NCI-H2227 (cell line): ENCODE data around the gene ITIH5.

Experiments used
- DNase-seq: peaks from one replicate; lab custom pipeline; 2025; ENCODE audit not compliant: unreplicated experiment; lab: John Stamatoyannopoulos, UW

Gene ITIH5

DNA sequence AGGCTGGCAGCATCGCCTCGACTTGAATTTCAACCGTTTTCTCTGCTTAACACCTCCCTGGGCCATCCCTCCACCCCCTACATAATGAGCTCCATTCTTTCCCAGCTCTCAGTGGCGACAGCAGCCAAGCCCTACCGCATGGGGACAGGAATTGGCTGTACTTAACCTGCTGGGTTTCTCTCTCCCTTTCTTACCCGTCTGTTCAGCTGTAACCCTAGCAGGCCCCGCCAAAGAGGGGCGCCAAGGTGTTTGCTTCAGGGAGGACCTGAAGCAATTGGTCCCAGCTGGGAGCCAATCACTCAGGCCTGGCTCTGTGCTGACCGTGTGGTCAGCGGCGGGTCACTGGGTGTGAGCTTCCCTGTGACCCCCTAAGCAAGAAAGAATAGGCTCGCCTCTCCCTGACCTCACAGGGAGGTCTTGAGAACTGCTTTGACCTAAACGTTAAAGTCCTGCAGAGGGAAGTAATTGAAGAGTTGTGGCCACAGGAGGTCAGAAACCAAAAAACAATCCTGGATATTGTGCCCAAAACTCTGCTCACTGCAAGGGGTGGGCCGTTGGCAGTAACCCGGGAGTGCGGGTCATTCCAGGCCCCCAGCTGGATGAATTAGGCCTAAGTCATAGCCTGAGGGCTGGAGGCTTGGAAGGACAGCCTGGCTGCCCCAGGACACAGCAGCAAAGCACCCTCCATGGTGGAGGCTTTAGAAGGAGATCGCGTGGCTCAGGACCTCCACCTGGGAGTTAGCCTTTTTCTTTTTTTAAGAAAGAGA is 114.6 kb downstream of the ITIH5 start:
- no peak for DNase-seq

DNA sequence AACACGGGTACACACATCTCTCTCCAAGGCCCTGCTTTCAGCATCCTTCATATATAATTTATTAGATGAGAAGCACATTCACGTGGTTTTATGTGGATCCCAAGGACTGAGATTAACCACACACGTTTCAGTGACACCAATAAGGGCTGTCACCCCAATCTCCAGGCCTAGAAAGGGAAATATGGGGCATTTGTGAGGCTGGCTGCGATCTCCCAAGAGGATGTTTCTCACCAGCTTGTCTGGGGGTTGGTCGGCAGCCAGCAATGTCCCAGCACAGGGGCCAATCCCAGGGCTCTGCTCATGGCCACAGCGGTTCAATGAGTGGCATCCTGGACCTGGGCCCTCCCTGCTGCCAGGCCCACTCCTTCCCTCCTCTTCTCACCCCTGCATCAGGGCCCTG is 115.5 kb downstream of the ITIH5 start:
- DNase-seq = no peak

DNA sequence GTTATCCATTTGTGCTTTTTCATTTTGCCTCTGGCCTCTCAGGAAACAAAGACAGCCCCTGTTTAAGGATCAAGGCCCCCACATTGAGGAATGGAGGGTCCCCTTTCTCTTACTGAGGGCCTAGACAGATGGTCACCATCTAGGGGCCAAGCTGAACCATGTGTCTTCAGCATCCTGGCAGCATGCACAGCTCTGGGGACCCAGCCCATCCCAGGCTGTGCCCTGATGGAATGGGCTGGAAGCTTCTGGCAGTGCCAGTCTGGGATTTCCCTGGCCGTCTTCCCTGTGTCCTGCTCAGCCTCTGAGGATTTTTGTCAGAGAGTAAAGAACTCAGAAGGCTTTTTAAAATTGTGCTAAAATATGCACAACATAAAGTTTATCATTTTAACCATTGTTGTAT is 116.8 kb downstream of the ITIH5 start:
- no peak for DNase-seq

DNA sequence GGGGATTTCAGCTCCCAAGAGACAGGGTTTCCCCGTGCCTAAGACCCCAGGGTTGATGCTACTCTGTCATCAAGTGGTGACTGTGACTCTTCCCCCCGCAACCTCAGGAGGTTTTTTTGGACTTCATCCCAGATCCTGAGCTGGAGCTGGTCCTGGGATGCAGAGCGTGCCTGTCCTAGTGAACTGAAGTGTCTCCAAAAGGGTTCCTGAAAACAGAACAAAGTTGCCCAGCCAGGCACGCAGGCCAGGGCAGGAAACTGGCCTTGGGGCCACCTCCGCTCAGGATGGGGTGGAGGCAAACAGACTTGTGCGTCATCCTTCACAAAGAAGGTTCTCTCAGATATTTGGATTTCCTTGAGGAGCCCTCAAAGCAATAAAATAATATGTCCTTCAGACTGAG is 118.9 kb downstream of the ITIH5 start:
- no peak for DNase-seq

DNA sequence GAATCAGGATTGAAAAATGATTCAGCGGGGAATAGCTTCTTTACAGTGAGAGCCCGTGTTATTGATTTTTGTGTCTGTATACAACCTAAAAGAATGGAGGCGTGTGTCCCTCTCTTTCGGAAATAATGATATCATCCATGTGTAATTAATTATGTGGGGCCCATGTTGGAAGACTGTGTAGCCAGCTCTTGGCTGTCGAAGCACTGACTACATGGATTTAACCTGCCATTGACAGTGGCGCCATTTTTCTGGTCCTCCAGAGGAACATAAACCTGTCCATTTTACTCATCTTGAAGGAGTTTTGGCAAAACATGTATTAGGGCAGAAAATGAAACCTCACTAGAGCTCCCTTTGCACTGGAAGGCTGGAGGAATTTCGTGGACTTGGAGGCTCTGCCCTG is 119.6 kb downstream of the ITIH5 start:
- no peak for DNase-seq

DNA sequence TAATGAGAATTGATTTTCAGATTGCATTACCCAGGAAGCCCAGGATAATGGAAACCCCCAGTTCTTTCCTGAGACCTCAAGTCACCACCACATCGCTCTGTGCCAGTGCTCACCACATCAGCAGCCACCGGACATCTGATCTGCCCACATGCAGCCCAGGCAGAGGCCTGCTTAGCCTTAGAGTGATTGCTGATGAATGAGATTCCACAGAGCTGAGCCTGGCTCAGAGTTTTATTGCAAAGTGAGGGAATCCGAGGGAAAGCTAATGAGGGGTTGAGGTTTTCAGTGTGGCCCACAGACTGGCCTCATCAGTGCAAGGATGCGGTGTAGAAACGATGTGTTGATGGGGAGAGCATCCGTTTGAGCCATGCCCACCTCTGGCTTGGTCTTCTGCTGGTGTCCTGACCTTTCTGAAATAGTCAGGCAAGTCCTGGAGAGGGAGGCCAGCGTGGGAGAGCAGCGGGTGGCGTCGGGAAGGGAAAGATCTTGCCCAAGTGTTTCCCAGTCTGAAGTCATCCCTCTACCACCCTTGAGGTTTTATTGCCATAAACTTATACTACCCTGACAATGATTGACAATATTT is 120.3 kb downstream of the ITIH5 start:
- no peak for DNase-seq

DNA sequence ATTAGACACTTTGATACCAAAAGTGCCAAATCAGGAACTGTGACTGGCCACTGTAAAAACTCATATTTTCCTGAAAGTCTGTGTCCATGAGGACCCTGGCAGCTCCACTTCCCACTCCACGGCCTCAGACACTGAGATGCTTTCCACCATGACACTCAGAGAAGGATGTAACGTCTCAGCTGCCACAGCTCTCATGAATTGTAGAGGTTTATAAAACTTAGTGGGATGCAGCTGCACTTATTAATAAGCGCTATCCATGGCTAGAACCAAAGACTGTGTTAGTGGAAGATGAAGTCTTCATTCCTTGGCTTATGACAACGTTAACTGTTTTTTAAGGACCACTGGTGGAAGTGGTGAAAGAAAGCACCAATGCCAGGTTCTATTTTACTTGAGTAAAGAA is 121.0 kb downstream of the ITIH5 start:
- DNase-seq = no peak

DNA sequence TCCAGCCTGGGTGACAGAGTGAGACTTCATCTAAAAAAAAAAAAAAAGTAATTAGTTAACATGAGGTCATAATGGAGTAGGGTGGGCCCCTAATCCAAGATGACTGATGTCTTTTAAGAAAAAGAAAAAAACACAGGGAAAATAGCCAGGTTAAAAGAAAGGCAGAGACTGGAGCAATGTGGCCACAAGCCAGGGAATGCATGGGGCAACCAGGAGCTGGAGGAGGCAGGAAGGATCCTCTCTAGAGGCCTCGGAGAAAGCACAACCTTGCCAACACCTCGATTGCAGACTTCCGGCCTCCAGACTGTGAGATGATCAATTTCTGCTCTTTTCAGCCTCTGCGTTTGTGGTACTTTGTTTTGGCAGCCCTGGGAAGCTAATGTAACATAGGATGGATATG is 121.5 kb downstream of the ITIH5 start:
- DNase-seq = no peak

DNA sequence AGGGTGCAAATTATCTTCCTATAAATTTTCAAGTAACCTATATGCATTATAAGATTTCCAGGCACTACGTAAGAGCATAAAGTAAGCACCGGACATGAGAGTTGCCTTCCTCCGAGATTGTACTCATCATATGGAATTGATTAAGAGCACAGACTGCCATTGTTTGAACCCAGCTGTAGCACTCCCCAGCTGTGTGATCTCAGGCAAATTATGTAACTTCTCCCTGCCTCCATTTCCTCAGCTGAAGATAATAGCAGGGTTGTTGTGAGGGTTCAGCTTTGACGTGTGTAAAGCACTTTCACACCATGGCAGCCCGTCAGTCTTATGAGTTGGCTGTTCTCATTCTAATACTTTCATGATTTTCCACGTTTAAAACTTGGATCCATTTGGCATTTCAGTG is 122.6 kb downstream of the ITIH5 start:
- DNase-seq = no peak

DNA sequence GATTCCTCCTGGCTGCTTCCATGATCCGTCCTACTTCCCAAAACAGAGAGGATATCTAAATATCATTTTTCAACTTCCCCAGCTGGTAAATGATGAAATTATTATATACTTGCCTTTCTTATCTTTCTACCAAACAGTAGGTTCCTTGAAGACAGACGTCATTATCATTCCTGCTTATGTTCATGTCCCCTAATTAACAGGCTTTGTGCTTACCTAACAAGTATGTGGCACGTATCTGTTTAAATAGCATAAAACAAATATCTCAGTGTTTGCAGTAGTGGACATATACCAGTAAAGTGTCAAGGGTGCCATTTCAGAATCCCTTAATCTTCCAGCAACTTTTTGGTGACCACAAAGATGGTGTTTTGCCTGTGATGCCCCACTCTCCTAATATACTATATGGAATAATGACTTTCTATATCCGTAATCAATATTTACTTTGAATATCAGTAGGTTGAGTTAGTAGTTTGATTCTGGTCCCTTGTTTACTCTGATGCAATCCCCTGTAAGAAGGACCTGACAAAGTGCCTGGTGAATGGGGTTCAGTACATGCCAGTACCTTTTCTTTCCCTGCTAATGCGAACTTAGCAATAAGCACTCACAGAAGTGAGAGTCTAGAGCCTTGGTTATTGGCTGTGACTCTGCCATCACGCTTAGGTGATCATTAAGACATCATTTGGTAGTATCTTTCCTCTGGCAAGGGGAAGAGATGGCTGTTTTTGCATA is 124.4 kb downstream of the ITIH5 start:
- DNase-seq = no peak

DNA sequence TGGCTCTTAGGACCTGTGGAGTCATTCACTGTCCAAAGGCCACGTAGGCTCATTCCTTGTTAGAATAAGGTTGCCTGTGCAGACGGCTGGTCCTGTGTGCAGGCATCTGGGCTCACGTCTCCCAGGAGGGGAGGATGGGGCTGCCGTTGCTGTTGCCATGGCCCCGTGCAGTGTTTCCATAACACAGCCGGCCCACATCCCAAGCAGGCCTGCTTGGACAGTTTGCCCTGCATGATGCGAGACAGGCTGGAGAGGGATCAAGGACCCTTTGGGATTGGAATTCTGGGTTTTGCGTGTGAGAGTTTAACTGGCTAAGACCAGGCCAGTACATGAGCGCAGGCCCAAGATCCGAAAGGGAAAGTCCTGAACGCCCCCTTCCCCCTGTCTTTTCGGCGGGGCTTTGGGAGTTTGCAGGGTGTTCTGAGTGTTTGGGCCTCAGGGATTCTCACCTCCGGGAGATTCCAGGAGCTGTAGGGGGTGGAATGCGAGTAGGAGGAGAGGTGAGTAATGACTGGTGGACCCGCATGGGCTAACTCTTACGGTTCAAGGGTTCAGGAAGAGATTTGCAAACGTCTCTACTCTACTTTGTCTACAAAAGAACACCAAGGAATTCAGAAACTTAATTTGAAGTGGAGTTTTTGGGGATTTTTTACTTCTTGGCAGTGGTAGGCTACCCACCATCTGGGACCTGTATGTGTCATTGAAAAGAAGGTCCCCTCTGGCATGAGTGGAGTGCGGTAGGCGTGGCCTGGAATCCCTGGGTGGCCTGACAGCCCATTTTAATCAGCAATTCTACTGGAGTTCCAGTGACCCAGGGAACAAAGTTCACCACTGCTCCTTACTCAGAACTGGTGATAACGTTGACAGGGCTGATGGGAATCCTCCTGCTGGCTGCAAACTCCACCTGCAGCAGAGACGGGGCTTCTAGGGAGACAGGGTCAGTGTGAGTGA is 125.4 kb downstream of the ITIH5 start:
- DNase-seq = no peak

DNA sequence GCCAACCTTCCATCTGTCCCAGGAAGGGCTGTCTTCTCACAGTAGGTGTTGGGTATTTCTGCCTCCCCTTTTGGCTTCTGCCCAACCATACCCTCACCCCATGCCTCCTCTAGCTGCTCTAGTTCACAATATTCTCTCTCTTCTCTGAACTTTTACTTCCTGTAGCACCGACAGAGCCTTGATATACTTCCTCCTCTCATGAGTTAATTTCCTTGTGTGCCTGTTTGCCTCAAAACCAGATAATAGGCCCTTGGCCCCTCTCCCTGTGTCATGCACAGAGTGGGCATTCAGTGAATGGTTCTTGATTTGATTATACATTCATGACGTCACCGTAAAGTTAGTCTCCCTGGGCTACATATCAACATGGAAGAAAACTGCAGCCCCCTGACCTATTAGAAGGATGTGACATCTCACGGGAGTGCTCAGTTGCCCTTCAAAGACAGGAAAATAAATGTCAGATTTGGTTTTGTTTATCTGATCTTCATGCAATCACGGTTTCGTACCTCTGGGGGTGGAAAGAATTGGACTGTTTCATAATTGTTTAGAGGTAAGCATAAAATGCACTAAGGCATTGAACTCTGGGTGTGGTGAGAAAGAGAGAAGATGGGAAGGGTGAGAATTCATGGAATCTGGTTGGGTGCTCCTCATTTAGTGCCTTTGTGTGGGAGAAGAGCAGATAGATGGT is 127.7 kb downstream of the ITIH5 start:
- no peak for DNase-seq

DNA sequence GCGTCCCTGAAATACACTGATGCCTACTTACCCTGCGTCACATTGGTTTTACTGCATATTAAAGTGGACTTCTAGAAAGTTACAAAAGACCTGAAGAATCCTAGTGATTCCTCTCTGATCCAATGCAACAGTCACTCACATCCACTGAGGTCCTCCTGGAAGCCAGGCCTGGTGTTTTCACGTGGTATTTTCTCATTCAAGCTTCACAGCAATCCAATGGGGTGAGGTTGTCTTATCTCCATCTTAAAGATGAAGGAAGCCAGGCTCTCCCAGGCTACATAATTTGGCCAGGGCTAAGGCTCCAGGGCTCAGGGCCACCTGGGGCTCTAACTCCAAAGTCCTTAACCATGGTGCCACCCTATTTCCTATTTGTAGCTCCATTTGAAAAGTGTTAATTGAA is 129.6 kb downstream of the ITIH5 start:
- DNase-seq = no peak

DNA sequence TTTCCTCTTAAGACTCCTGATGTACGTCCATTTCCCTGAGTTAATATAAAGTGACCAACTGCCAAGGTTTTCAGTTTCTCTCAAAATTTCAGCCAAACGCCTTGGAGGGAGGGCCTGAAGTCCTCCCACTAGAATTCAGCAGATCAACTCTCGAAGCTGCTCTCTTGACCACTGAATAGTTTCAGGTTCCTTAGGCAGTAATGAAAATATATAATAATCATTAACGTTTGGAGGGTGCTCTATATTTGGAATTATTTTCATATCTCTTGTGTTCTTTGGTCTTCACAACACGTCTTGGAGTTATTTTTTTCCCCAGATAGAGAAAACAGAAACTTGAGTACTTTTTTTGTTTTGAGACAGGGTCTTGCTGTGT is 132.3 kb downstream of the ITIH5 start:
- no peak for DNase-seq

DNA sequence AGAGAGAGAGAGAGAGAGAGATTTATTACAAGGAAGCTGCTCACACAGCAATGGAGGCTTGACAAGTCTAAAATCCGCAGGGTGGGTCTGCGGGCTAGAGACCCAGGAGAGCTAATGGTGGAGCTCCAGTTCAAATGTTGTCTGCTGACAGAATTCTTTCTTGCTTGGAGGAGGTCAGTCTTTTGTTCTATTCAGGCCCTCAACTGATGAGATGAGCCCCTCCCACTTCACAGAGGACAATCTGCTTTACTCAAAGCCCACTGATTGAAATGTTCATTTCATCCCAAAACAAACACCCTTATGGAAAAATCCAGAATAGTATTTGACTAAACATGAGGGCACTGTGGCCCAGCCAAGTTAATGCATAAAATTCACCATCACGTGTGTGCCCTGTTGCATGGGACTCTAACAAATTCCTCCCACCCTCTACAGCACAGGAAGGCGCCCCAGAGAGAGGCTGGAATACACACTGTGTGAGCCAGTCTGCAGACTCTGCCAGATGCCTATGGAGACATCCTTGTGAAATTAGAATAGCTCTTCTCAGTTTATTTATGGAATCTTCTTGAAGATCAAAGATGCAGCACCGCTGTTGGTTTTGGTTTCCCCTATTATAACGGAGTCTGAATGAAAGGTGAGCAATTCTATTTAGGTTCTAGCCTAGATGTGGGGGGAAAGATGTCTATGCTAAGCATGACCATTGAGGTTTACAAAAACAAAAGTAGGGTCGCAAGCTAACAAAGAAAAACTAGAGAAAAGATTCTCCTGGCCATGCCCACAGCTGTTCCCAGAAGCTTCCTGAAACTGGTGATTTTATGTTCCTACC is 132.9 kb downstream of the ITIH5 start:
- no peak for DNase-seq

DNA sequence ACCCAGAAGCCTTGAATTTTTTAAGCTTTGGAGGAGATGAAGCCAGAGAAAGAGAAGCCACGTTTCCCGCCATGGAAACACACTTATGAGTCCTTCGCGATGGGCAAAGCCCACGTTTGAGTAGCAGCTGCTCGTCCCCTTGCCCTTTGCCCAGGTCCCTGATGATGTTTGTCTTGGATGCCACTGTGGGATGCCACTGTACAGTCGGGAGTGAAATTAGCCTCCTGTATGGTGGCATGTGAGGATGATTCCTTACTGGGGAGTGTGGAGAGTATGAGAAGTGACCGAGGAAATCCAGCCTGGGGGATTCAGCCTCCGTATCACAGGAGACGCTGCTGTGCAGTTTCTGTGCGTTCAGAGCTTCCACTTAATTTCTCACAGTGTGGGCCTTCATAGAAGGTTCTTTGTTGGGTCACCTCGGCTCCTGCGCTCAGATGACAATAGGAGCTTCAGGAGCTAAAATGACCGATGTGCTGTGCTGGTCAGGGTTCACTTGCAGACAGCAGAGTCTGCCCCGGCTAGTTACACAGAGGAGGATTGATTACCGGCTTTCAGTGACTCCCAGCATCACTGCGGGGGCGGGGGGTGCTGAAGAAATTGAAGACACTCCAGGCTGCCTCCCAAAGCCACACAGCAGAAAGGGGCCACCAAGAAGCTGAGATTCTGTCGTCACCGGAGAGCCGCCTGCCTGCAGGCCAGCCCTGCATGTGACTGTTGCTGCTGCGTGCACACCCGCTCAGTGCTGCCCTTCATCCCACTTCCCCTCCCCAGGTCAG is 133.9 kb downstream of the ITIH5 start:
- DNase-seq = no peak

DNA sequence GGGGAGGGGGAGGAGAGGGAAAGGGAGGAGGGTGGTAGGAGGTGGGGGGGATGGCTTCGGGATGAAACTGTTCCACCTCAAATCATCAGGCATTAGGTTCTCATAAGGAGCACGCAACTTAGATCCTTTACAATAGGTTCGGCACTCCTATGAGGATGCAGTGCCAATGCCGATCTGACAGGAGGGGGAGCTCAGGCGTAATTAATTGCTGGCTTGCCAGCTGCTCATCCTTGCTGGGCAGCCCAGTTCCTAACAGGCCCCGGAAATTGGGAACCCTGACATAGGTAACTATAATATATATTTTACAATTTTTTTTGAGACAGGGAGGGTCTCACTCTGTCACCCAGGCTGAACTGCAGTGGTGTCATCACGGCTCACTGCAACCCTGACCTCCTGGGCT is 137.1 kb downstream of the ITIH5 start:
- DNase-seq = no peak

DNA sequence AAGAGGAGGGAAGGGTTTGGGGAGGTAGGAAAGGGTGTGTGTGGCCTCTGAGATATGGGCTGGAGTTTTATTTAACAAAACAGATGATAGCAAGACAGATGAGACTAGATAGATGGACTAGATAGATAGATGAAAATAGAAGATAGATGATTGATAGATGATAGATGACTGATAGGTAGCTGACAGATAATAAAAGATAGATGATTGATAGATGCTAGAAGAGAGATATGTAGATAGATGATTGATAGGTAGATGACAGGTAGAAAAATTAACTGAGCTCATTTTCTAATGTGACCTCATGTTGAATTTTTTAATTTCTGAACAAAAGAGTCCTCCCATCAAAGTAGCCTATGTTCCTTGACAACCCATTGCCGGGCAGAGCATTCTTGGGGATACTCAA is 139.3 kb downstream of the ITIH5 start:
- DNase-seq = no peak

DNA sequence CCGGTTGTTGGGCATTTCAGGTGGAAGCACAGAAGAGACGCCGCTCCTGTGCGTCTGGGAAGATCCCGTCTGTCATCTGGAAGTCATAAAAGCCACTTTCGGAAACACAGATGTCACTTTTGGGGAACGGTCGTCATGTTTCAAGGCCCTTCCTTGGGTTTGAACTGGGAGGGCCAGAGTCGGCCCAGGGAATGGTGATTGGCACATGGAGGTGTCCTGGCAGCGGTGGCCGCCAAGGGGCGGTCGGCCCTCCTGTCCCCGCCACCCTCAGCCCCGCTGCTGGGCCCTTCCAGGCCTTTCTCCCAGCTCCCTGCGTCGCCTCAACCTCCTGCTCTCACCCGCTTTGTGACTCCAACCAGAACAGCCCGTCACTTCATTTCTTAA is 140.8 kb downstream of the ITIH5 start:
- DNase-seq = no peak
